Measurements from ENCODE around the gene SLC18A3.

DNA sequence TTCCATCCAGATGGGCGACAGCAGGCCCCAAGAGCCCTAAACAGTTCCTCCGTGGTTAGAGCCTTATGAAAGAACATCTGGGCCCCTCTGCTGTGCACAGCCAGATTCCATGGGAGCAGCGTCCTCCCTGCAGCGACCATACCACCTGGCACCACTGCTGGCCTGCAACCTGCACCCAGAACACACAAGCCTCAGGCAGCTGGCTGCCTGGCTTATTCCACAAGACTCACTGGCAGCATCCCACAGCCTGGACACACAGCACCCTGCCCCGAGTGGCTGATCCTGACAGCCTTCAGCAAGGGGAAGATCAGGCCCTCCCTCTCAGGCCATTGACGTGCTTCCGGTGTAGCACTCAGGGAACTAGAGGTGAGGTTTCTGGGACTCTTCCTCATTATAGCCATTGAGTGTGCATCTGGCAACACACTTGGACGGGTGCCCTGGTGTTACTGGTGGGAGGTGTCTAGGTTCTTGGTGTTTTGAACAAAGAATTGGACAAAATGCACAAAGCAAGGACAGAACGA is 37.5 kb upstream of the SLC18A3 start:
- TF ChIP-seq POLR2AphosphoS5 (IDR thresholded peaks at IDR 0.05), result no peak
- TF ChIP-seq, protein P1, sequence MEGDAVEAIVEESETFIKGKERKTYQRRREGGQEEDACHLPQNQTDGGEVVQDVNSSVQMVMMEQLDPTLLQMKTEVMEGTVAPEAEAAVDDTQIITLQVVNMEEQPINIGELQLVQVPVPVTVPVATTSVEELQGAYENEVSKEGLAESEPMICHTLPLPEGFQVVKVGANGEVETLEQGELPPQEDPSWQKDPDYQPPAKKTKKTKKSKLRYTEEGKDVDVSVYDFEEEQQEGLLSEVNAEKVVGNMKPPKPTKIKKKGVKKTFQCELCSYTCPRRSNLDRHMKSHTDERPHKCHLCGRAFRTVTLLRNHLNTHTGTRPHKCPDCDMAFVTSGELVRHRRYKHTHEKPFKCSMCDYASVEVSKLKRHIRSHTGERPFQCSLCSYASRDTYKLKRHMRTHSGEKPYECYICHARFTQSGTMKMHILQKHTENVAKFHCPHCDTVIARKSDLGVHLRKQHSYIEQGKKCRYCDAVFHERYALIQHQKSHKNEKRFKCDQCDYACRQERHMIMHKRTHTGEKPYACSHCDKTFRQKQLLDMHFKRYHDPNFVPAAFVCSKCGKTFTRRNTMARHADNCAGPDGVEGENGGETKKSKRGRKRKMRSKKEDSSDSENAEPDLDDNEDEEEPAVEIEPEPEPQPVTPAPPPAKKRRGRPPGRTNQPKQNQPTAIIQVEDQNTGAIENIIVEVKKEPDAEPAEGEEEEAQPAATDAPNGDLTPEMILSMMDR (IDR thresholded peaks at IDR 0.05), result no peak

Measured in suprapubic skin (tissue), 3 donors.